IPS-15b (cell line): ENCODE data around the gene KCNAB2.

ENCODE experiments used
- H3K27me3 ChIP-seq: one replicate; pipeline ENCODE4 v1.6.1; 2013; ENCODE audit warnings: low read length; ENCODE audit not compliant: control insufficient read depth, insufficient read depth
- H3K36me3 ChIP-seq: one replicate; pipeline ENCODE4 v1.6.1; 2013; ENCODE audit warnings: low read length; ENCODE audit not compliant: control insufficient read depth, insufficient read depth
- H3K4me1 ChIP-seq: one replicate; pipeline ENCODE4 v1.6.1; 2013; ENCODE audit warnings: mild to moderate bottlenecking, low read length; ENCODE audit not compliant: control insufficient read depth, insufficient read depth
- H3K4me3 ChIP-seq: one replicate; pipeline ENCODE4 v1.5.1; 2013; ENCODE audit warnings: low read depth, low read length
- H3K9ac ChIP-seq: one replicate; pipeline ENCODE4 v1.6.1; 2013; ENCODE audit warnings: low read depth, mild to moderate bottlenecking, low read length
- H3K9me3 ChIP-seq: one replicate; pipeline ENCODE4 v1.6.1; 2013; ENCODE audit warnings: mild to moderate bottlenecking, low read length; ENCODE audit not compliant: control insufficient read depth, insufficient read depth

The KCNAB2 gene

DNA sequence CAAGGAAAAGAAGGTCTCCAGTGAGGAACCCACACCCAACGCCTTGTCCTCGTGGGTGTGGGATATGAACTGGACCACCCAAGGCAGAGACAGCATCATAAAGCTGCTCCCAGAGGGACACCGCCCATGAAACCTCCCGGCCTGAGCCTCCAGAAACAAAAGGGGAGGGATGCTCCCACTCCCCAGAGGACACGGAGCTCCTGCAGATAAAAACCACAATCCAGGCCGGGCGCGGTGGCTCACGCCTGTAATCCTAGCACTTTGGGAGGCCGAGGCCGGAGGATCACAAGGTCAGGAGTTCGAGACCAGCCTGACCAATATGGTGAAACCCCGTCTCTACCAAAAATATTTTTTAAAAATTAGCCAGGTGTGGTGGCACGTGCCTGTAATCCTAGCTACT lies 68.1 kb downstream of the KCNAB2 start:
- H3K9ac ChIP-seq: no peak overlapping the region
- H3K9me3 ChIP-seq: no peaks in the 10 kb centered on the region

DNA sequence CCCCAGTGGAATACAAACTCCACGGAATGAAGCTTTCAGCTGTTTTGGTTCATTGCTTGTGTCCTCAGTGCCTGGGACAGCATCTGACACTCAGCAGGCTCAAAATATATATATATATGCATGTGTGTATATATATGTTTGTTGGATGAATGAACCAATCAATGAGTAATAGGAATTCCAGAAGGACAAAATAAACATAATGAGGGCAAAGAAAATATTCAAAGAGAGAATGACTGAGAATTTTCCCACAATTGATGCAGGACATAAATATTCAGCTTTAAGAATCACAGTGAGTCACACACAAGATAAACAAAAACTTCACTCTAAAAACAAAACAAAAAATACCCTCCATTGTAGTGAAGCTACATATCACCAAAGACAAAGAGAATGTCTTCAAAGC lies 70.4 kb downstream of the KCNAB2 start:
- H3K9ac ChIP-seq: no peak overlapping the region
- H3K36me3 ChIP-seq: no peaks in the 10 kb centered on the region
- no peaks in the 10 kb centered on the region for H3K27me3 ChIP-seq
- no peak overlapping the region for H3K4me3 ChIP-seq
- no peaks in the 10 kb centered on the region for H3K4me1 ChIP-seq
- no peaks in the 10 kb centered on the region for H3K9me3 ChIP-seq

More for the DNA sequence above, 68.1 kb downstream of the KCNAB2 start:
- H3K36me3 ChIP-seq: no peaks in the 10 kb centered on the region
- H3K4me3 ChIP-seq: no peak overlapping the region
- no peaks in the 10 kb centered on the region for H3K4me1 ChIP-seq
- H3K27me3 ChIP-seq: no peaks in the 10 kb centered on the region

DNA sequence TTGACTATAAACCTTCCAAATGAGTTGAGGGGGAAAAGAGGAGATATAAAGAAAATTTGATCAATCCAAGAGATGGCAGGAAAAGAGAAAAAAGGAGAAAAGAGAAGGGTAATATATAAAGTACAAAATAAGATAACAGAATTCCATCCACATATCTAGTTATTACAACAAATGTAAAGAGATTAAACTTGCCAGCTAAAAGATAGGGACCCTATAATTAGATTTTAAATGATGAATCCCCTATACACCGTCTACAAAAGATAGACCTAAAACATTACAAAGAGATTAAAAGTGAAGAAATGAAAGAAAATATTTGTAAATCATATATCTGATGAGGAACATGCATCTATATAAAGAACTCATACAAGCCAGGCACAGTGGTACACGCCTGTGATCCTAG lies 71.4 kb downstream of the KCNAB2 start:
- Histone ChIP-seq H3K4me1 (no peaks in the 10 kb centered on the region), H3K4me3 (no peak overlapping the region), H3K36me3 (no peaks in the 10 kb centered on the region), H3K27me3 (no peaks in the 10 kb centered on the region), H3K9ac (no peak overlapping the region), H3K9me3 (no peaks in the 10 kb centered on the region)

DNA sequence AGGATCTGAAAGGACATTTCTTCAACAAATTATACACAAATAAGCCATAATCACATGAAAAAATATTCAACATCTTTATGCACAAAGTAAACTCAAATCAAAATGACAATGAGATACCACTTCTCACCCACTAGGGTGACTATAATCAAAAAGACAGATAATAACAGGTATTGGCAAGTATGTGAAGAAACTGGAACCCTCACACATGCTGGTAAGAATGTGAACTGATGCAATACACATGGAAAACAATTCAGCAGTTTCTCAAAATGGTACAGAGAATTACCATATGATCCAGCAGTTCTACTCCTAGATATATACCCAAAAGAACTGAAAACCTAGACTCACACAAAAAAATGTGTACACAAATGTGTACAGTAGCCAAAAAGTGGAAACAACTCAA lies 71.9 kb downstream of the KCNAB2 start:
- H3K4me3 ChIP-seq: no peak overlapping the region
- H3K27me3 ChIP-seq: no peaks in the 10 kb centered on the region

DNA sequence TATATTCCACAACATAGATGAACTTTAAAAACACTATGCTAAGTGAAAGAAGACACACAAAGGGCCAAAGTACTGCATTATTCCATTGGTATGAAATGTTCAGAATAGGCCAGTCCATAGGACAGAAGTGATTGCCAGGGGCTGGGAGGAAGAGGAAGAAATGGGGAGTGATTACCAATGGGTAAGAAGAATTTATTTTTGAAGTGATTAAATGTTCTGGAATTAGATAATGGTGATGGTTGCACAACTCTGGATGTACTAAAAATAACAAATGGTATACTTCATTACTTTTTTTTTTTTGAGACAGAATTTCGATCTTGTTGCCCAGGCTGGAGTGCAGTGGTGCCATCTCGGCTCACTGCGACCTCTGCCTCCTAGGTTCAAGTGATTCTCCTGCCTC lies 72.7 kb downstream of the KCNAB2 start:
- Histone ChIP-seq H3K4me3 (no peak overlapping the region), H3K27me3 (no peaks in the 10 kb centered on the region), H3K9ac (no peak overlapping the region), H3K9me3 (no peaks in the 10 kb centered on the region), H3K4me1 (no peaks in the 10 kb centered on the region), H3K36me3 (no peaks in the 10 kb centered on the region)

More for the DNA sequence above, 71.9 kb downstream of the KCNAB2 start:
- no peaks in the 10 kb centered on the region for H3K9me3 ChIP-seq
- H3K4me1 ChIP-seq: no peaks in the 10 kb centered on the region
- H3K36me3 ChIP-seq: no peaks in the 10 kb centered on the region
- H3K9ac ChIP-seq: no peak overlapping the region

DNA sequence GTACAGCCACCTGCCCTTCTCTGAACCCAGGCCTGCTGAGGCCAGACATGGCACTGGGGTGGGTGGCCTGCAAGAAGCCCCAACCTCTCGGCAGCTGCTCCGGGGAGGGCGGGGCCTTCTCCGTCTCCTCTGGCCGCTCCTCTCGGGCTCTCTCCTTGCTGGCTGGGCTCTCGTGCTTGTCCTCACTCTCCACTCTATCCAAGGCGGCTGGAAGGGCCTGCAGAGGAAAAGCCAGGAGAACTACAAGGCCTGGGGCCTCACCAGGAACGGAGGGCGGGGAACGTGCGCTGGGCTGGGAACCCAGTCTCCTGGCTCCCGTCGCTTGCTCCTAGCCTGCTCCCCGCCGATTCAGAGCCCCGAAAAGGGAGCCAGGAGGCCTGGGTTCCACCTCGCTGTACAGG lies 75.3 kb downstream of the KCNAB2 start:
- Histone ChIP-seq H3K9me3 (no peaks in the 10 kb centered on the region), H3K4me3 (no peak overlapping the region), H3K27me3 (no peaks in the 10 kb centered on the region), H3K9ac (no peak overlapping the region), H3K4me1 (no peaks in the 10 kb centered on the region), H3K36me3 (no peaks in the 10 kb centered on the region)

DNA sequence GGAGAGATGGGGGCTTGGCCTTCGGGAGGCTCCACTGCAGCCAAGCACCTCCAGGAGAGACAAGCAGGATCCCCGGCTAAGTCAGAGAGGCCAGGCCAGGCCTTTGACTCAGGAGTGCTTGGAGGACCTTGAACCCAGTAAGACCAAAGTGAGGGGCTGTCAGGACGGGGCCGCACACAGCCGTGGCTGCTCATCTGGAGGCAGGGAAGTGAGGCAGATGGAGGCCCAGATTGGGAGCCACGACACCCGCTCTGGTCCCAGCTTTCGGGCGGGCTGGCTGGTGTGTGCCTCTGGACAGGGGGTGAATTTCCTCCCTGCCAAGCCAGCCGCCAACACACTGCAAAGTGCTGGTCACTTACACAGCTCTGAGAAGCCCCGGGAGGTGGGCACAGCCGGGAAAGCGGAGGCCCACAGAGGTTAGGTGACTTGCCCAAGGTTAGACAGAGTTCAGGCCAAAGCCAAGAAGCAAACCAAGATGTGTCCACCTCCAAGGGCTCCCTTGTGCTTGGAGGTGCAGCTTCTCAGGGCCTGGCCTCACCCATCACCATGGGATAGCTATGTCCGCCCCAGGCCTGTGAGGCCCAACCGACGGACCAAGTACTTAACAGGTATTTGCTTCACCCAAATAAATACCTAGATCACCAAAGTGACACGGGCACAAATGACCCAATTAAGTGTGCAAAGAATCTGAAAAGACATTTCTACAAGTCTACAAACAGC lies 76.1 kb downstream of the KCNAB2 start:
- H3K9me3 ChIP-seq: no peaks in the 10 kb centered on the region
- H3K4me3 ChIP-seq: no peak overlapping the region
- no peaks in the 10 kb centered on the region for H3K36me3 ChIP-seq
- no peaks in the 10 kb centered on the region for H3K4me1 ChIP-seq
- H3K9ac ChIP-seq: no peak overlapping the region
- H3K27me3 ChIP-seq: no peaks in the 10 kb centered on the region

DNA sequence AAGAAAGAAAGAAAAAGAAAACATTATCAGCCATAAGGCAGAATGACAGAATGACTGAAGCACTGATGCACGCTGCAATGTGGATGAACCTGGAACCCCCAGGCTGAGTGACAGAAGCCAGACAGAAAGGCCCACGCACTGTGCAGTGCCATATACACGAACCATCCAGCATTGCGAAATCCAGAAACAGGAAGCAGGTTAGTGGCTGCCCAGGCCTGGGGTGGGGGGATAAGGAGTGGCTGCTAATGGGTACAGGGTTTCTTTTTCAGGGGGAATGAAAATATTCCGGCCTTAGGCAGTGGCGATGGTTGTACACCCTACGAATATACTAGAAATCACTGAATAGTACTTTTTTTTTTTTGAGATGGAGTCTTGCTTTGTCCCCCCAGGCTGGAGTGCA lies 77.4 kb downstream of the KCNAB2 start:
- no peak overlapping the region for H3K4me3 ChIP-seq
- no peak overlapping the region for H3K9ac ChIP-seq
- peaks cover 1% of the 10 kb centered on the region for H3K27me3 ChIP-seq
- H3K9me3 ChIP-seq: no peaks in the 10 kb centered on the region
- H3K4me1 ChIP-seq: no peaks in the 10 kb centered on the region
- no peaks in the 10 kb centered on the region for H3K36me3 ChIP-seq

DNA sequence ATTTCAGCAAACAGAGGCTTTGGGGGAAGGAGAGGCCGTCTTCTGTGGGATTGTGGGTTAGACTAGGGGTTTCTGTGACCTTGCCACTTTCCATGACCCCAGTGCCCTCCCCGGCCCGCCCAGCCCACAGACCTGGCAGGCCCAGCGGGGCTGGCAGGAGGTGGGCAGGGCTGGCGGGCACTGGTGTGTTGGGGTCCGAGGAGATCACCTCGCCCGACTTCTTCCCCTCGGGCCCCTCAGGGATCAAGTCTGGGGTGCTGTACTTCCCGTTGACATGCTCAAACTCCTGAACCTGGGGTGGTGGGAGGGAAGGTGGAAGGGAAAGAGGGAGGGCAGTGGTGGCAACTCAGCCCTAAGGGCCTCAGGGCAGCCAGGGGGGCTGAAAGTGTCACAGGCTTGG lies 78.1 kb downstream of the KCNAB2 start:
- Histone ChIP-seq H3K9ac (no peak overlapping the region), H3K4me1 (no peaks in the 10 kb centered on the region), H3K9me3 (no peaks in the 10 kb centered on the region), H3K4me3 (no peak overlapping the region), H3K36me3 (no peaks in the 10 kb centered on the region), H3K27me3 (peaks cover 5% of the 10 kb centered on the region)

DNA sequence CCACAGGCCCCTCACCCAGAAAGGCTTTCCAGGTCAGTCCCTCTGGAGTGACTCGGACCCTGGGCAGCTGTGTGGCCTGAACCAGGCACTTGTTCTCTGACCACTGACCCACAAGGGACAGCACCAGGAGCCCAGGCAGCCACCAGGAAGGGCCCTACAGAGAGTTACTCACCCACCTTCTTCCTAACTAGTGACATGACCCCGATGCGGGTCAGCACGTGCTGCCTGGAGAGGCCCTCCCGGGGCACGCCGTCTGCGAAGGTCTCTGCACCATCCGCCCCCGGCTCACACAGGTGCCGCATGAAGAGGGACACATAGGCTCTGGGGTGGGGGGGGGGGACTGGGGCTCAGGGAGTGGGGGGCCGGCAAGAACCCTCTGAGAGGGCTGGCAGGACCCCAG lies 78.7 kb downstream of the KCNAB2 start:
- no peaks in the 10 kb centered on the region for H3K4me1 ChIP-seq

DNA sequence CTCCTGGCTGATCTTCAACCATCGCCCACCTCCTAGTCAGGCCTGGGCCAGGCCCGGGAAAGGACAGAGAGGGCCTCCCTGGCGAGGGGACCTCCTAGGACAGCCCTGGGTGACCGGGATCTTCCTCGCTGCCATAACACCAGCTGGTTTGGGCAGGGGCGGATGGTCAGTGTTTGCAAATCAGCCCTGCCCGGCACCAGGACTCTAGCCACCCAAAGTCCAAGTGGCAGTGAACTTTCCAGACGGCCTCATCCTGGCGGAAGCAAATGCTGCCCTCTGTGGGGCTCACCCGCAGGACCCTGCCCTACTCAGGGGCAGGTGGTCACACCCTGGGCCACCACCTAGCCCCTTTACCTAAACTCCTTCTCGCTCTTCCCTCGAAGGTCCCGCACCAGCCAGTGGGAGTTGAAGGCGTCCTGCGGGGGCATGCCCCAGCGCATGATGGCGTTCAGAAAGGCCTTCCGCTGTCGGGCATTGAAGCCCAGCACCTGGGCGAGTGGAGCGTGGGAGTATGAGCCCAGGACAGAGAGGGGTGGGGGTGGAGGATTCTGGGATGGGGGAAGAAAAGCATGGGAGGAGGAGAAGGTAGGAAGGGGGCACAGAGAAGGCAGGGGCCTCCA lies 79.2 kb downstream of the KCNAB2 start:
- Histone ChIP-seq H3K27me3 (peaks cover 7% of the 10 kb centered on the region), H3K9ac (no peak overlapping the region), H3K36me3 (no peaks in the 10 kb centered on the region), H3K4me3 (no peak overlapping the region), H3K4me1 (no peaks in the 10 kb centered on the region), H3K9me3 (no peaks in the 10 kb centered on the region)

More for the DNA sequence above, 78.7 kb downstream of the KCNAB2 start:
- no peaks in the 10 kb centered on the region for H3K9me3 ChIP-seq
- no peak overlapping the region for H3K9ac ChIP-seq
- H3K4me3 ChIP-seq: no peak overlapping the region
- H3K27me3 ChIP-seq: peaks cover 7% of the 10 kb centered on the region
- no peaks in the 10 kb centered on the region for H3K36me3 ChIP-seq

DNA sequence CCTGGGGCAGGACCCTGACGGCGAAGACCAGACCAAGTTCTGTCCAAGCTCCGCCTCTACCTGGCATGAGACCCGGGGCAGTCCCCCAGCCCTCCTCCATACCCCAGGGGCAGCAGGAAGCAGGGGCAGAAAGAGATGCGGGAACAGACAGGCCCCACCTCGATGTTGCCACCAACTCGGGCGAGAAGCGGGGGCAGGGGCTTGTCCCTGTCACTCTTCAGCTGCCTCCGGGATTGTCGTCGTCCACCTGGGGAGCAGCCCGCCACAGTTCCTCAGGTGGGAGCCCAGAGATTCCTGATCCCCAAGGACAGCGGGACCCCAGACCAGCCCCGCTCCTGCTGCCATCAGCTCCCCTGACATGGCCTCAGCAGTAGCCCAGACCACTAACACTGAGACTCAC lies 79.7 kb downstream of the KCNAB2 start:
- no peak overlapping the region for H3K4me3 ChIP-seq
- no peaks in the 10 kb centered on the region for H3K9me3 ChIP-seq
- no peak overlapping the region for H3K9ac ChIP-seq
- no peaks in the 10 kb centered on the region for H3K36me3 ChIP-seq
- peaks cover 7% of the 10 kb centered on the region for H3K27me3 ChIP-seq
- H3K4me1 ChIP-seq: no peaks in the 10 kb centered on the region
